Prostate gland (tissue), 2 donors: ENCODE measurements around the gene GALP. TPM values are rescaled to one million over a fixed set of nuclear protein-coding genes. Genes with fewer than 3 reads are reported as not detected.
"Not testable (repeated sequence)": the region's sequence is repeated elsewhere in the genome, so short reads cannot be mapped to it uniquely, and the experiment has no call there.

Source experiments
- DNase-seq: peaks from one replicate; pipeline ENCODE4 v3.0.0-alpha.2; 2019; ENCODE audit warnings: low spot score
- H3K27ac ChIP-seq, 2 donors: fragments of 200-600 bp; sonication (generic); 2 replicates each; pipeline ENCODE4 v1.5.1; 2017 to 2019
- H3K27me3 ChIP-seq: fragments of 200-600 bp; sonication (generic); replicated peaks from 2 replicates; pipeline ENCODE4 v1.5.1; 2019; ENCODE audit not compliant: insufficient read depth
- H3K36me3 ChIP-seq, 2 donors: fragments of 200-600 bp; sonication (generic); 1 replicate in 1 of 2; 2 replicates in 1 of 2; pipeline versions ENCODE4 v1.5.1 to v1.8.1; 2017 to 2019
- H3K4me1 ChIP-seq: fragments of 200-600 bp; sonication (generic); replicated peaks from 2 replicates; pipeline ENCODE4 v1.5.1; 2019
- H3K4me3 ChIP-seq, 2 donors: fragments of 200-600 bp; sonication (generic); 2 replicates each; pipeline ENCODE4 v1.5.1; 2017 to 2019
- H3K9me3 ChIP-seq: fragments of 200-600 bp; sonication (generic); 2 replicates; pipeline ENCODE4 v1.5.1; 2017
- CTCF ChIP-seq, 4 experiments: fragments of 200-600 bp in 2 of 4; fragments of 450-650 bp in 2 of 4; sonication (generic) in 2 of 4; IDR thresholded peaks; 1 replicate in 3 of 4; 2 replicates in 1 of 4; pipeline ENCODE4 v1.5.1; 2016 to 2019; ENCODE audit warnings: antibody characterized with exemption in 4 of 4, mild to moderate bottlenecking in 2 of 4, moderate library complexity in 2 of 4
- POLR2A ChIP-seq: fragments of 450-650 bp; IDR thresholded peaks from one replicate; pipeline ENCODE4 v1.6.1; 2016; ENCODE audit warnings: antibody characterized with exemption, mild to moderate bottlenecking
- POLR2AphosphoS5 ChIP-seq: sonication (generic); formaldehyde crosslinking; IDR thresholded peaks from one replicate; pipeline ENCODE4 v1.6.1; 2017; ENCODE audit warnings: antibody characterized with exemption
- WGBS: methylation state at CpG from one replicate; pipeline ENCODE4 v1.1.5; 2018; 5-methylcytosine and 5-hydroxymethylcytosine counted together
- intact Hi-C: fragments of 100-400 bp; cut with DNase I; formaldehyde crosslinking; loops from one replicate; pipeline ENCODE4 v1.14.2; 2022
- total RNA-seq, 2 donors: library from RNA; depleted of rRNA; stranded (reverse); fragments of >200 nt; gene quantifications; one replicate each; pipeline ENCODE4 v1.1.0, GENCODE V29; 2016

The GALP gene
- total RNA-seq, 2 donors from 2014 or later, result not detected

GRCh38 chr19:56211718-56212117 lies 35.9 kb downstream of the GALP start:
- H3K27ac ChIP-seq, result no peak overlapping the region
- WGBS, result 42% methylated on average over 4 of the region's 4 CpGs
- no peak for TF ChIP-seq POLR2AphosphoS5
- TF ChIP-seq CTCF (IDR thresholded peaks at IDR 0.05), result no peak
- no peak for TF ChIP-seq POLR2A
- intact Hi-C loops, result no loop called here
- DNase-seq, result no peak
- no peaks in the 10 kb centered on the region for H3K4me1 ChIP-seq
- H3K4me3 ChIP-seq, result no peak overlapping the region
- no peaks in the 10 kb centered on the region for H3K27me3 ChIP-seq
- no peaks in the 10 kb centered on the region for H3K36me3 ChIP-seq
- H3K9me3 ChIP-seq, result no peaks in the 10 kb centered on the region

- 8% methylated on average over 63 of the region's 79 CpGs for WGBS
- DNase-seq, result peak; percentile 24
- no peaks in the 10 kb centered on the region for H3K27me3 ChIP-seq
- no peak for TF ChIP-seq CTCF (IDR thresholded peaks at IDR 0.05)
- TF ChIP-seq POLR2AphosphoS5, result no peak
- no peak for TF ChIP-seq POLR2A
- no peaks in the 10 kb centered on the region for H3K9me3 ChIP-seq
- H3K36me3 ChIP-seq, result no peaks in the 10 kb centered on the region
- peak overlapping the region; percentile 20 to 66 for H3K27ac ChIP-seq
- H3K4me1 ChIP-seq, result no peaks in the 10 kb centered on the region
- intact Hi-C loops, result no loop called here
- H3K4me3 ChIP-seq, result peak overlapping the region; percentile 19 to 25
These were observed 41.5 kb downstream of the GALP start for GRCh38 chr19:56217039-56217949.

GRCh38 chr19:56218961-56219360 lies 43.2 kb downstream of the GALP start:
- H3K4me1 ChIP-seq, result no peaks in the 10 kb centered on the region
- no peaks in the 10 kb centered on the region for H3K9me3 ChIP-seq
- H3K27ac ChIP-seq, result no peak overlapping the region
- no peak for DNase-seq
- intact Hi-C loops, result no loop called here
- H3K36me3 ChIP-seq, result no peaks in the 10 kb centered on the region
- TF ChIP-seq POLR2A (no peak), CTCF (IDR thresholded peaks at IDR 0.05) (no peak), POLR2AphosphoS5 (no peak)
- H3K4me3 ChIP-seq, result no peak overlapping the region
- no peaks in the 10 kb centered on the region for H3K27me3 ChIP-seq
- WGBS, result 91% methylated on average over 10 of the region's 10 CpGs

GRCh38 chr19:56221442-56221841 lies 45.6 kb downstream of the GALP start:
- WGBS, result 47% methylated on average over 9 of the region's 9 CpGs
- H3K36me3 ChIP-seq, H3K9me3 ChIP-seq, H3K27me3 ChIP-seq, H3K4me3 ChIP-seq, H3K4me1 ChIP-seq, H3K27ac ChIP-seq, DNase-seq, intact Hi-C loops: not testable (repeated sequence)

- TF ChIP-seq CTCF (IDR thresholded peaks at IDR 0.05), result no peak
- no peak for TF ChIP-seq POLR2AphosphoS5
- no peak for TF ChIP-seq POLR2A
- 92% methylated on average over 14 of the region's 14 CpGs for WGBS
- intact Hi-C loops, result no loop called here
- H3K9me3 ChIP-seq, result no peaks in the 10 kb centered on the region
- no peak for DNase-seq
- no peaks in the 10 kb centered on the region for H3K4me1 ChIP-seq
- H3K27ac ChIP-seq, result no peak overlapping the region
- H3K36me3 ChIP-seq, result no peaks in the 10 kb centered on the region
- no peaks in the 10 kb centered on the region for H3K27me3 ChIP-seq
- H3K4me3 ChIP-seq, result no peak overlapping the region
These were observed 46.0 kb downstream of the GALP start for GRCh38 chr19:56221851-56222250.
